Mesendoderm (in vitro differentiated cells): Measurements from ENCODE around the gene HOTAIR.

Experiments
- DNase-seq: peaks from one replicate; pipeline ENCODE4 v3.0.0; 2013
- H2AK5ac ChIP-seq: 2 replicates; pipeline ENCODE4 v1.6.1; 2013; ENCODE audit warnings: low read length, inconsistent platforms
- H2BK120ac ChIP-seq: 2 replicates; pipeline ENCODE4 v1.6.1; 2013; ENCODE audit warnings: low read depth, mild to moderate bottlenecking, low read length, moderate library complexity, mixed read lengths
- H2BK15ac ChIP-seq: replicated peaks from 2 replicates; pipeline ENCODE4 v1.6.1; 2013; ENCODE audit warnings: low read depth, mild to moderate bottlenecking, moderate library complexity
- H2BK5ac ChIP-seq: 2 replicates; pipeline ENCODE4 v1.6.1; 2013; ENCODE audit warnings: low read length, inconsistent platforms
- H3K18ac ChIP-seq: 2 replicates; pipeline ENCODE4 v1.6.1; 2013; ENCODE audit warnings: mild to moderate bottlenecking, low read length, mixed read lengths
- H3K23ac ChIP-seq: one replicate; pipeline ENCODE4 v1.6.1; 2013; ENCODE audit warnings: low read length
- H3K27ac ChIP-seq: 2 replicates; pipeline ENCODE4 v1.5.1; 2013; ENCODE audit warnings: low read depth, mild to moderate bottlenecking, inconsistent platforms, low read length, moderate library complexity
- H3K27me3 ChIP-seq: 2 replicates; pipeline ENCODE4 v1.6.1; 2013; ENCODE audit warnings: low read length, control low read depth, mild to moderate bottlenecking, inconsistent platforms; ENCODE audit not compliant: insufficient read depth, poor library complexity
- H3K36me3 ChIP-seq: 2 replicates; pipeline ENCODE4 v1.6.1; 2013; ENCODE audit warnings: low read length, inconsistent platforms; ENCODE audit not compliant: control insufficient read depth, insufficient read depth
- H3K4ac ChIP-seq: one replicate; pipeline ENCODE4 v1.6.1; 2013; ENCODE audit warnings: low read depth, mild to moderate bottlenecking, low read length, moderate library complexity
- H3K4me1 ChIP-seq: 2 replicates; pipeline ENCODE4 v1.6.1; 2013; ENCODE audit warnings: low read depth, low read length, inconsistent platforms; ENCODE audit not compliant: control insufficient read depth
- H3K4me2 ChIP-seq: 2 replicates; pipeline ENCODE4 v1.6.1; 2013; ENCODE audit warnings: low read length
- H3K4me3 ChIP-seq: 2 replicates; pipeline ENCODE4 v1.5.1; 2013; ENCODE audit warnings: mild to moderate bottlenecking, low read length
- H3K56ac ChIP-seq: one replicate; pipeline ENCODE4 v1.6.1; 2013; ENCODE audit warnings: low read length
- H3K79me1 ChIP-seq: 2 replicates; pipeline ENCODE4 v1.6.1; 2013; ENCODE audit warnings: low read length, inconsistent platforms
- H3K79me2 ChIP-seq: 2 replicates; pipeline ENCODE4 v1.6.1; 2013; ENCODE audit warnings: mild to moderate bottlenecking, low read length; ENCODE audit not compliant: control insufficient read depth, insufficient read depth
- H3K9ac ChIP-seq: 2 replicates; pipeline ENCODE4 v1.6.1; 2013; ENCODE audit warnings: low read length, inconsistent platforms
- H4K5ac ChIP-seq: one replicate; pipeline ENCODE4 v1.6.1; 2013; ENCODE audit warnings: low read length
- H4K8ac ChIP-seq: one replicate; pipeline ENCODE4 v1.6.1; 2013; ENCODE audit warnings: low read depth, mild to moderate bottlenecking, control low read depth, low read length, moderate library complexity
- WGBS: extraction: QIAGEN DNeasy Blood & Tissue Kit; methylation state at CpG from one replicate; pipeline ENCODE4 v1.1.7; 2013; ENCODE audit warnings: low lambda C conversion rate, missing lambda C conversion rate; ENCODE audit not compliant: insufficient coverage; ENCODE audit errors: extremely low coverage; 5-methylcytosine and 5-hydroxymethylcytosine counted together

The HOTAIR gene

GRCh38 chr12:53964315-53964713 is 10.4 kb downstream of the HOTAIR start:
- DNase-seq, result no peak
- Histone ChIP-seq H3K79me2 (no peaks in the 10 kb centered on the region), H3K79me1 (no peaks in the 10 kb centered on the region), H3K56ac (no peak overlapping the region), H3K4me2 (no peak overlapping the region), H2BK5ac (no peak overlapping the region), H3K27me3 (peaks cover 98% of the 10 kb centered on the region), H3K4ac (no peak overlapping the region), H3K9ac (no peak overlapping the region), H3K36me3 (no peaks in the 10 kb centered on the region), H2AK5ac (no peak overlapping the region), H2BK15ac (no peak overlapping the region), H3K4me3 (no peak overlapping the region), H3K18ac (no peak overlapping the region), H3K27ac (no peak overlapping the region), H4K8ac (no peak overlapping the region), H4K5ac (no peak overlapping the region), H3K4me1 (no peaks in the 10 kb centered on the region), H3K23ac (no peak overlapping the region), H2BK120ac (no peak overlapping the region)
- no CpG with 5 or more reads among the region's 2 CpGs for WGBS

- WGBS, result no CpG with 5 or more reads among the region's 38 CpGs
- Histone ChIP-seq H3K27ac (no peak overlapping the region), H3K23ac (no peak overlapping the region), H3K4me1 (no peaks in the 10 kb centered on the region), H3K18ac (no peak overlapping the region), H3K56ac (no peak overlapping the region), H4K5ac (no peak overlapping the region), H3K36me3 (no peaks in the 10 kb centered on the region), H3K9ac (no peak overlapping the region), H3K4me2 (no peak overlapping the region), H3K4ac (no peak overlapping the region), H2BK15ac (no peak overlapping the region), H2BK120ac (no peak overlapping the region), H2BK5ac (no peak overlapping the region), H3K79me1 (no peaks in the 10 kb centered on the region), H3K4me3 (no peak overlapping the region), H2AK5ac (no peak overlapping the region), H3K79me2 (no peaks in the 10 kb centered on the region), H3K27me3 (peaks cover 96% of the 10 kb centered on the region), H4K8ac (no peak overlapping the region)
- no peak for DNase-seq
These were observed 11.1 kb downstream of the HOTAIR start for GRCh38 chr12:53963434-53964314.

- Histone ChIP-seq H3K4ac (no peak overlapping the region), H4K5ac (no peak overlapping the region), H2BK120ac (no peak overlapping the region), H3K4me1 (no peaks in the 10 kb centered on the region), H3K27ac (no peak overlapping the region), H3K18ac (no peak overlapping the region), H2BK15ac (no peak overlapping the region), H3K79me2 (no peaks in the 10 kb centered on the region), H3K23ac (no peak overlapping the region), H3K79me1 (no peaks in the 10 kb centered on the region), H2AK5ac (no peak overlapping the region), H3K4me2 (no peak overlapping the region), H4K8ac (no peak overlapping the region), H2BK5ac (no peak overlapping the region), H3K4me3 (no peak overlapping the region), H3K56ac (no peak overlapping the region), H3K9ac (no peak overlapping the region), H3K36me3 (no peaks in the 10 kb centered on the region), H3K27me3 (peaks cover 96% of the 10 kb centered on the region)
- WGBS, result no CpG with 5 or more reads among the region's 7 CpGs
- DNase-seq, result no peak
These were observed 11.7 kb downstream of the HOTAIR start for GRCh38 chr12:53963005-53963404.

GRCh38 chr12:53961025-53961761 is 13.6 kb downstream of the HOTAIR start:
- H2BK15ac ChIP-seq, result no peak overlapping the region
- H4K5ac ChIP-seq, result no peak overlapping the region
- no peak overlapping the region for H3K18ac ChIP-seq
- H4K8ac ChIP-seq, result no peak overlapping the region
- H3K36me3 ChIP-seq, result no peaks in the 10 kb centered on the region
- no peaks in the 10 kb centered on the region for H3K79me2 ChIP-seq
- H2BK120ac ChIP-seq, result no peak overlapping the region
- H3K4me3 ChIP-seq, result no peak overlapping the region
- no peak overlapping the region for H3K4ac ChIP-seq
- H2AK5ac ChIP-seq, result no peak overlapping the region
- no peak overlapping the region for H3K9ac ChIP-seq
- peaks cover 96% of the 10 kb centered on the region for H3K27me3 ChIP-seq
- no peak overlapping the region for H3K27ac ChIP-seq
- no peaks in the 10 kb centered on the region for H3K79me1 ChIP-seq
- H3K4me1 ChIP-seq, result no peaks in the 10 kb centered on the region
- H3K23ac ChIP-seq, result peak overlapping the region; percentile 66
- H3K4me2 ChIP-seq, result no peak overlapping the region
- no peak overlapping the region for H3K56ac ChIP-seq
- H2BK5ac ChIP-seq, result no peak overlapping the region
- no CpG with 5 or more reads among the region's 72 CpGs for WGBS
- DNase-seq, result no peak

GRCh38 chr12:53960187-53961024 is 14.3 kb downstream of the HOTAIR start:
- H3K4me1 ChIP-seq, result no peaks in the 10 kb centered on the region
- H4K5ac ChIP-seq, result no peak overlapping the region
- no peak overlapping the region for H3K23ac ChIP-seq
- no peak overlapping the region for H3K56ac ChIP-seq
- H3K4me2 ChIP-seq, result no peak overlapping the region
- no peak overlapping the region for H3K4me3 ChIP-seq
- no CpG with 5 or more reads among the region's 39 CpGs for WGBS
- no peak overlapping the region for H4K8ac ChIP-seq
- H3K79me1 ChIP-seq, result no peaks in the 10 kb centered on the region
- no peak overlapping the region for H2BK15ac ChIP-seq
- no peak overlapping the region for H2BK120ac ChIP-seq
- no peak overlapping the region for H2BK5ac ChIP-seq
- no peak overlapping the region for H3K9ac ChIP-seq
- no peak for DNase-seq
- no peak overlapping the region for H2AK5ac ChIP-seq
- no peaks in the 10 kb centered on the region for H3K79me2 ChIP-seq
- H3K18ac ChIP-seq, result no peak overlapping the region
- H3K4ac ChIP-seq, result no peak overlapping the region
- H3K36me3 ChIP-seq, result no peaks in the 10 kb centered on the region
- peaks cover 97% of the 10 kb centered on the region for H3K27me3 ChIP-seq
- H3K27ac ChIP-seq, result no peak overlapping the region
